GM19395 (cell line): ENCODE data around the gene ARHGAP44.

ENCODE experiments used
- ATAC-seq: cut with Tn5 transposase; IDR thresholded peaks from one replicate; pipeline ENCODE4 v1.9.1; 2021; ENCODE audit warnings: mild to moderate bottlenecking, moderate library complexity; ENCODE audit not compliant: unreplicated experiment

ARHGAP44 gene

GRCh38 chr17:13017655-13018459, 228.6 kb downstream of the ARHGAP44 start, which contains the start of gene ELAC2:
Gene ELAC2 (minus strand): TSS chr17:13018027. CDS start chr17:13017947, 80 bp downstream.
- ATAC-seq, result peak; percentile 97

DNA sequence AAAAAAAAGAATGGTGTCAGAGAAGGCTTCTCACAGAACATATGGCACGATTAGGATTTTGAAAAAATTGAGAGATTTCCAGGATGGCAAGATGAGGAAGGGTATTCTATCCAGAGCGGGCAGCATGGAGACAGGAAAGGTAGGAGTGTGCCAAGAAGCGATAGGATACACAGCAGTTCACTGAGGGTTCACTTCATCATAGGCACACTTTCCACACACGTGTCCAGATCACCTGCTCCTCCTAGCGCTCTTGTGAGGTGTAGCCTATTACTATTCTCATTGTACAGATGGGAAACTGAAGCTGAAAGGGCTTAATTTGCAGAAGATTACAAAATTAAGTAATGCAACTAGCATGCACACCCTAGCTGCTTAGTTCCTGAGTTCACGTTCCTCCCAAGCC, 234.7 kb downstream of the ARHGAP44 start:
- ATAC-seq, result no peak

DNA sequence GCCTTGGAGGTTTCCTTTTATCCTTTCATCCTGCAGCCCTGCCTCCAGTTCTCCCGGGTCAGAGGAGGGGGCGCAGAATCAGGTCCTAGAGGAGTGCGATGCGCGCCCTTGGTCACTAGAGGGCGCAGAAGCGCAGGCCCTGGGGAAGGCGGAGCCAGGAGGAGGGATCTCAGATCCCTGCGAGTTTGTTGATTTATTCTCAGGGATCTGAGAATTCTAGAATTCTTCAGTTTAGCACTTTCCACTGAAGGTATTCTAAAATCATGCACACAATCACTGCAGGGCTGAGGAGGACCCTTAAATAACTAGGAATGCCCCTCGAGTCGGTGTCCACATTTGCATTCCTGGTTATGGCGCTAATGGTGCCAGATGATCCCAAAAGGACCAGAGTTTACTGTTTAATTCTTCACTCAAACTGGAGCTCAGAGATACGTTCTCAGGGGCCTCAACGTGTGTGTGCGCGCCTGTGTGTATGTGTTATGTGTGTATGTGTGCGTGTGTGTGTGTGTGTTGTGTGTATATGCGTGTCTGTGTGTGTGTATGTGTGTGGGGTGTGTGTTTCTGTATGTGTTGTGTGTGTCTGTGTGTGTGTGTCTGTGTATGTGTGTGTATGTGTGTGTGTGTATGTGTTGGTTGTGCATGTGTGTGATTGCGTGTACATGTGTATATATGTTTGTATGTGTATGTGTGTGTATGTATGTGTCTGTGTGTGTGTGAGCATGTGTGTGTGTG, 235.4 kb downstream of the ARHGAP44 start:
- peak; percentile 87 for ATAC-seq

DNA sequence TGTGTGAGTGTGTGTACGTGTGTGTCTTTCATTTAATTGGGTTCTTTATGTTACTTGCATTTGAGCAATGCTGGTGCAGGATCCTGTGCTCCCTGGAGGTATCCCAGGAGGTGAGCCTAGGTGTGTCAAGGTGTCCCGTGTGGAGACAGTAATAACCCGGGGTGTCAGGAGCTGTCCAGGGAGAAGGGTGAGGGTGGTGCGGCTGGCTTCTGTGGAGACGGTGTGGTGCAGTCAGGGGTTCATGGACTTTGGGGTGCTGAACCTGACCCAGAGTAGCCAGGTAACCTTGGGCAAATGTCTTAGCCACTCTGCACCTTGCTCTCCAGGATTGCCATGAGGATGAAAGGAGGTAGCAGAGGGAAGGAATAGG, 235.9 kb downstream of the ARHGAP44 start:
- no peak for ATAC-seq

DNA sequence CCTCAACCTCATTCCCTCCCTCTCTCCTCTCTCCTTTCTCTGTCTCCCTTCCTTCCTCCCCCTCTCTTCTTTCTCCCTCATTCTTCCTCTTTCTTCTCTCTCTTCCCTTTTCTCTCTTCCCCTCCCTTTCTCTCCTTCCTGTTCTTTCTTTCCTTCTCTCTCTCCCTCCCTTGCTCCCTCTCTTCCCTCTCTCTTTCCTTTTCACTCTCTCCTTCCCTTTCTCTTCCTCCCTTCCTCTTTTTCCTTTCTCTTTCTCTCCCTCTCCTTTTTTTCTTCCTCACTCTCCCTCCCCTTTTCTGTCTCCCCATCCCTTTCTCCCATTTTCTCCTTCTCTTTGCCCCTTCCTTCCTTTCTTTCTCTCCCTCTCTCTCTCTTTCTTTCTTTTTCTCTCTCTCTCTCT, 236.4 kb downstream of the ARHGAP44 start:
- ATAC-seq, result no peak

DNA sequence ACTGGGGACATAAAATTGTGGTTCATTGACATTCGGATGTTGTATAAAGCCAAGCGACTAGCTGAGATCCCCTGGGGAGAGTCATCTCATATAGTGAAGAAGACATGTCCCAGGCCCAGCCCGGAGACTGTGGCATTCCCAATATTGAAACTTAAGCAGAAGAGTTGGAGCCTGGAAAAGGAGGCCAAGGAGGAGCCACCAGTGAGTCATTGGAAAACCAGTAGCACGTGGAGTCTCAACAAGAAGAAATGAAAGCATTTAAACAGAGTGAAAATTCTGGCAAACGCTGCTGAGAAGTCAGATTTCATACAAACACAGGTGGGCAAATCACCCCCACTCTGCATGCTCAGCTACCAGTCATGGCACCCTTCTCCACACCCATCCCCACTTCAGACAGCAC, 237.9 kb downstream of the ARHGAP44 start:
- ATAC-seq, result no peak

DNA sequence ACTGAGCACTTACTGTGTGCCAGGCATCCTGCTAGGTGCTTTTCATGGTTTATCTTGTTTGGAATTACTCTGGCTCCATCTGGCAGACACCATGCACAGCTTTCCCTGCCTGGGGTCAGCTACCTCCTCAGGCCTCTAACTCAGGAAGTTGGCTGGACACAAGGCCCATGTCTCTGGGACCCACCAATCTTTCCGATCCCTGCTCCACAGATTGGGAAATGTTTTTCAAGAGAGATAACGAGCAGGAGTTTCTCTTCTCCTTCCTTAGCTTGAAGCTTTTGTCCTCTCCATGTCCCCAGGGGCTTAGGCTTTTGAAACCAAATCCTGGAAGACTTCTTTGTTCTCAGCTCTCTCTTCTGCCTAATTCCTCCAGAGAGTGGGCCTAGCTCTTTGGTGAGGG, 240.0 kb downstream of the ARHGAP44 start:
- ATAC-seq, result no peak

DNA sequence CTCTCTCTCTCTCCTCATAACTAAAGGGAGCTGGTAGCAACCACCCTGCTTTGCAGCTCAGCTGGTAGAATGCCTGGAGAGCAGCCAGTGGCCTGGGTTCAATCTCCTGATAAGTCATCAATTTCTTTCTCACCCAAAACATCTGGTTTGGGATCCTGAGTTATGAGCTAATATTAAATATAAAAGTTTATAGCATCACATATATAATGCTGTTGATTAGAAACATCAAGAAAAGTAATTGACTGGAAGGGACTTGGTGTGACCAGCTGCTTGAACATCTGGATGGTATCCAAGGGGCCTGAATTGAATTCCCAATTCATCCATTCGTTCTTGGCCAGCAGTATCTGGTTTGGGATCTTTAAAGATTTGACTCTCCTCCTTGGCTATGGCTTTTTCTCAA, 240.8 kb downstream of the ARHGAP44 start:
- no peak for ATAC-seq

GRCh38 chr17:13030459-13031300, 241.4 kb downstream of the ARHGAP44 start:
- peak; percentile 62 for ATAC-seq

DNA sequence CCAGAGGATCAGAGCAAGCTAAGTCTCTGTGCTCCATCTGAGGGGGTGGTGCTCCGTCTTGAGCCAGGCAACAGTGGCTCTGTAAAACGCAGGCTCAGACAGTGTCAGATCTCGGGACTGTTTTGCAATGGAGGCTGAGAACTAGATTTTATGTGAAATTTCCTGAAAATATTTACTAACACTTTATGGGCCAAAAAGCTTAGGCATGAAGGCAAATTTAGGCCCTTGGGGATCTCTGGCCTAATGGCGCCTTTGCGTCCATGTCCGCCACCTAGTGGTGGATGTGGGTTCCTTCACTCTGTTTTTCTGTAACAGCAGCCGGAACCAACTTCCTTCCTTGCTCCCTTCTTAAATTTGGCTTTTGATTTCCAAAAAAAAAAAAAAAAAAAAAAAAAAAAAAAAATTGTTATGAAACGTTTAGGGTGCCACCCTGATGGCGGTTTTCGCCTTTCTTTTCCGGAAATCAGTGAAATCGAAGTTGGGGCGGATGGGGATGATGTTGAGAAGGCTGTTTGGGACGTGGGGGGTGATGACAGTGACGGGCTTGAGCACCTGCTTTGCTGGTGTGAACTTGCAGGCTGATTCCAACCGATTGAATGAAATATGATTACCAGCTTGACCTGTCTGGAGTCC, 242.5 kb downstream of the ARHGAP44 start:
- ATAC-seq, result peak; percentile 90

DNA sequence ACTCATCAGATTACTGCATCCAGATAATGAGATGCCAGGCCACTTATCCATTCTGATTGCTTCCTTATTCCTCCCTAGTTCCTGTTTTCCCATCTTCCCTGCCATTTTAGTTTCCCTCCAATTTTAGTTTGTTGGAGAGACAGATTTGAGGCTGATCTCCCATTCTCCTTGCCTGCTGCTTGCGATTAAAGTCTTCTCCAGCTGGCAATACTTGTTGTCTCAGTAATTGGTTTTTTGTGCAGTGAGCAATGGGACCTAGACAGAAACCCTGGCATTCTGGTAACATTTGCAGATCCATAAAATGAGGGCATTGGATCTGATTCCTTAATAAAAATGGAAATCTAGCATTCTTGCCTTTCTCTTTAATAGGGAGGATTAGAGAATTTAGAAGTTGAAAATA, 246.1 kb downstream of the ARHGAP44 start:
- ATAC-seq, result no peak

GRCh38 chr17:13036751-13037150, 247.5 kb downstream of the ARHGAP44 start:
- no peak for ATAC-seq

DNA sequence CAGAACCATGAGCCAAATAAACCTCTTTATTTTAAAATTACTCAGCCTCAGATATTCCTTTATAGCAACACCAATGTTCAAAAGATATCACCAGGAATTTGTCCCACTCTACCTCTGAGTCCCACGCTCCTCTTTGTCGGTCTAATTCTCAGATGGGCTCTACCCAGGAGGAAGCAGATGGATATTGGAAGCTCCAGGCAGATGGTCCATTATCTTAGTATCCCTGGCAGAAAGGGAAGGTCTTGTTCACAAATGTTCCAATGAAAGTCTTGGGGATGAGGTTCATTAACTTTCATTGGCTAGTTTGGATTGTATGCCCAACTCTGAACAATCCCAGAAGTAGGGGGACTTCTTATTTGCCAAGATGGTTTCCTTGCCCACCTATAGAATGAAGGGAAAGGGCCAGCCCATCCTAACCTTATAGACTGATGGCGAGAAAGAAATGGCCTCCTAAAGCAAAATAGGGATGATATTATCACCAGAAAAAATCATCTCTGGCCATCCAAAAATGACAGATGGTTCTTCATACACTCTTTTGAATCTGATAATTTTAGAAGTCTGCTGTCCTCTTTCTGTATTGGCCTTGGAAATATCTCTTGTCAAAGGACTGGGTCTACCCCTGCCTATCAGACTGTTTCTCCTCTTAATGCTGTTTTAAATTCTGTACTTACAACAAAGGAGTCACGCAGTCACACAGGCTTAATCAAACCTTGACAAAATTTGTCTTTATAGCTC, 249.8 kb downstream of the ARHGAP44 start:
- no peak for ATAC-seq
